Measurements from ENCODE around the gene CAPN7.
"Not testable (repeated sequence)": the region's sequence is repeated elsewhere in the genome, so short reads cannot be mapped to it uniquely, and the experiment has no call there.

Gene CAPN7

GRCh38 chr3:15186101-15186476 lies 20.0 kb upstream of the CAPN7 start:
- H3K4me3 ChIP-seq = no peak overlapping the region
- no peak overlapping the region for H3K9ac ChIP-seq (ENCODE audit: insufficient read length)

DNA sequence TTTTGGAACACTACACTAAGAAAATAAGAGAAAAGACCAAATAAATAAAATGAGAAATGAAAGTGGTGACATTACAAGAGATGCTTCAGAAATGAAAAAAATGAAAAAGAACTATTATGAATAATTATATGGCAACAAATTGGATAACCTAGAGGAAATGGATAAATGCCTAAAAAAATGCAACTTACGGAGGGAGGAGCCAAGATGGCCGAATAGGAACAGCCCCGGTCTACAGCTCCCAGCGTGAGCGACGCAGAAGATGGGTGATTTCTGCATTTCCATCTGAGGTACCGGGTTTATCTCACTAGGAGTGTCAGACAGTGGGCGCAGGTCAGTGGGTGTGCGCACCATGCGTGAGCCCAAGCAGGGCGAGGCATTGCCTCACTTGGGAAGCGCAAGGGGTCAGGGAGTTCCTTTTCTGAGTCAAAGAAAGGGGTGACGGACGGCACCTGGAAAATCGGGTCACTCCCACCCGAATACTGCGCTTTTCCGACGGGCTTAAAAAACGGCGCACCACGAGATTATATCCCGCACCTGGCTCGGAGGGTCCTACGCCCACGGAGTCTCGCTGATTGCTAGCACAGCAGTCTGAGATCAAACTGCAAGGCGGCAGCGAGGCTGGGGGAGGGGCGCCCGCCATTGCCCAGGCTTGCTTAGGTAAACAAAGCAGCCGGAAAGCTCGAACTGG lies 19.4 kb upstream of the CAPN7 start:
- H3K4me3 ChIP-seq; H3K27ac ChIP-seq; DNase-seq (ENCODE audit: low read depth, low spot score); H3K9ac ChIP-seq (ENCODE audit: insufficient read length); H3K9me3 ChIP-seq (ENCODE audit: low read depth, low read length); H3K36me3 ChIP-seq (ENCODE audit: insufficient read depth, low read length): not testable (repeated sequence)

More at GRCh38 chr3:15186101-15186476, 20.0 kb upstream of the CAPN7 start:
- DNase-seq (ENCODE audit: low read depth, low spot score) = no peak
- Histone ChIP-seq H3K27ac (no peak overlapping the region), H3K9me3 (ENCODE audit: low read depth, low read length) (no peaks in the 10 kb centered on the region), H3K36me3 (ENCODE audit: insufficient read depth, low read length) (no peaks in the 10 kb centered on the region)
- TF ChIP-seq FOXP2 (optimal IDR thresholded peaks at IDR 0.05; ENCODE audit: control extremely low read depth, extremely low read length, insufficient read depth) = no peak
- no peak for TF ChIP-seq EZH2 (IDR thresholded peaks at IDR 0.05)
- TF ChIP-seq POLR2AphosphoS5 (IDR thresholded peaks at IDR 0.05; ENCODE audit: borderline replicate concordance, low read depth, low read length) = no peak

- TF ChIP-seq FOXP2 (optimal IDR thresholded peaks at IDR 0.05; ENCODE audit: control extremely low read depth, extremely low read length, insufficient read depth) (no peak), POLR2AphosphoS5 (IDR thresholded peaks at IDR 0.05; ENCODE audit: borderline replicate concordance, low read depth, low read length) (no peak), EZH2 (IDR thresholded peaks at IDR 0.05) (no peak)
These were observed 8.6 kb upstream of the CAPN7 start for GRCh38 chr3:15197340-15198029.

DNA sequence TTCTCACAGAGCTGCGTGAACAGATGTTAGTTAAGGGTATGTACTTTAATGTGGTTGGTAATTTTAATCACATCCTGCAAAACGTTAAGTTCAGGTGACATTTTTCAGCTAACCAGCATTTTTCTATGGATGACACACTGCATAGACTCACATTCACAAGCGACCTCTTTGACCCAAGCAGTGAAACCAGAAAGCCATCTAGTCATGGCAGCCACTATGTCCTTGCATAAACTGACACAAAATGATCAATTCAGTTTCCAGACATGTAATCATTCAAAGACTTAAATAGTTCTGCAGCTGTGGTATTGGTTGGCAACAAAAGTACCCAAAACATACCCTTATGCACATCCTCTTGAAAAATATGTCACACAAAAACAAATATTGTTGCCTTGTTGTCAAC lies 7.4 kb upstream of the CAPN7 start:
- Histone ChIP-seq H3K36me3 (ENCODE audit: insufficient read depth, low read length) (no peaks in the 10 kb centered on the region), H3K4me3 (no peak overlapping the region), H3K9me3 (ENCODE audit: low read depth, low read length) (no peaks in the 10 kb centered on the region), H3K9ac (ENCODE audit: insufficient read length) (no peak overlapping the region), H3K27ac (no peak overlapping the region)
- no peak for DNase-seq (ENCODE audit: low read depth, low spot score)
- TF ChIP-seq POLR2AphosphoS5 (IDR thresholded peaks at IDR 0.05; ENCODE audit: borderline replicate concordance, low read depth, low read length) (no peak), FOXP2 (optimal IDR thresholded peaks at IDR 0.05; ENCODE audit: control extremely low read depth, extremely low read length, insufficient read depth) (no peak), EZH2 (IDR thresholded peaks at IDR 0.05) (no peak)

More at GRCh38 chr3:15197340-15198029, 8.6 kb upstream of the CAPN7 start:
- Histone ChIP-seq H3K27ac (no peak overlapping the region), H3K4me3 (no peak overlapping the region), H3K9ac (ENCODE audit: insufficient read length) (no peak overlapping the region), H3K36me3 (ENCODE audit: insufficient read depth, low read length) (no peaks in the 10 kb centered on the region), H3K9me3 (ENCODE audit: low read depth, low read length) (no peaks in the 10 kb centered on the region)
- DNase-seq (ENCODE audit: low read depth, low spot score) = no peak

DNA sequence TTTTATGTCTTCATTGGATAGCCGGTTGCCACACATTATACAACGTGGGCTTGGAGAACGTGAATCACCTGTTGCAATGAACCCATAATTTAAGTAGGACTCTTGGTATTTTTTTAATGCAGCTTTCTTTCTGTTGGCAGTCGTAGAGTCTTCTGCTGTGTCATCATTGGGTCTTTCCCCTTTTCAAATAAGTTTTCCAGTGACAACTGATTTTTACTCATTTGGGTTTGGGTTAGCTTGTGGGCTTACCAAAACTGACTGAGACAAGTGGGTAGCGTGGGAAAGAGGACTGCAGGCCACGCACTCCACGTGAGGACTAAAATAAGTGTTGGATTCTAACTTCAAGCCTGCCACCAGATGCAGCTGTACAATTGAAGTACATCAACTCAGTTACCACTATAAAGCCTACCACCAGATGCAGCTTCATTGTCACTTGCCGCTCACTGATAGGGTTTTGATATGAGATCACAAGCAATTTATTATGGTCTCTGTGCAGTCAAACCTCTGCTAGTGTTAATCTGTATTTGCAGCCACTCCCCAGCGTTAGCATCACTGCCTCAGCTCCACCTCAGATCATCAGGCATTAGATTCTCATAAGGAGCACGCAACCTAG lies 6.4 kb upstream of the CAPN7 start:
- no peak overlapping the region for H3K27ac ChIP-seq
- no peak for DNase-seq (ENCODE audit: low read depth, low spot score)
- H3K4me3 ChIP-seq = no peak overlapping the region
- H3K36me3 ChIP-seq (ENCODE audit: insufficient read depth, low read length) = no peaks in the 10 kb centered on the region
- TF ChIP-seq FOXP2 (optimal IDR thresholded peaks at IDR 0.05; ENCODE audit: control extremely low read depth, extremely low read length, insufficient read depth) (no peak), POLR2AphosphoS5 (IDR thresholded peaks at IDR 0.05; ENCODE audit: borderline replicate concordance, low read depth, low read length) (no peak), EZH2 (IDR thresholded peaks at IDR 0.05) (no peak)
- no peaks in the 10 kb centered on the region for H3K9me3 ChIP-seq (ENCODE audit: low read depth, low read length)
- H3K9ac ChIP-seq (ENCODE audit: insufficient read length) = no peak overlapping the region

DNA sequence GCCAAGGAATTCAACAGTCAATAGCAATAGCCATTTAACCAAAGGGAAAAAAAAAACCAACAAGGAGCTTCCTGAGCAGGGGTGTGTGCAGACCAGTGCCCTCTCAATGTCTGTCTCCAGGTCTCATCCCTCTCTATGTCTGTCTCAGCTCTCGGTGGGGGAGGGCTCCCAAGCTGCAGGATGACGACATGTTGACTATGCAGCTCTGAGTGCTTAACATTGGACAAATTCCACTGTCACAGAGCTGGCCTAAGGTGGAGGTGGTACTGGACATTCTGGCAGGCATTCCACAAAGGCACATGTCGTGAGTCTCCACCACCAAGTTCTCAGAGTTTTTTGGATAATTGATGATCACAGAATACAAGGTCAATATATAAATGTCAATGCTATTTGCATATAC lies 2.0 kb upstream of the CAPN7 start:
- no peak for DNase-seq (ENCODE audit: low read depth, low spot score)
- Histone ChIP-seq H3K9me3 (ENCODE audit: low read depth, low read length) (no peaks in the 10 kb centered on the region), H3K4me3 (no peak overlapping the region), H3K9ac (ENCODE audit: insufficient read length) (no peak overlapping the region), H3K36me3 (ENCODE audit: insufficient read depth, low read length) (no peaks in the 10 kb centered on the region), H3K27ac (no peak overlapping the region)
- TF ChIP-seq POLR2AphosphoS5 (IDR thresholded peaks at IDR 0.05; ENCODE audit: borderline replicate concordance, low read depth, low read length) (no peak), FOXP2 (optimal IDR thresholded peaks at IDR 0.05; ENCODE audit: control extremely low read depth, extremely low read length, insufficient read depth) (no peak), EZH2 (IDR thresholded peaks at IDR 0.05) (no peak)

DNA sequence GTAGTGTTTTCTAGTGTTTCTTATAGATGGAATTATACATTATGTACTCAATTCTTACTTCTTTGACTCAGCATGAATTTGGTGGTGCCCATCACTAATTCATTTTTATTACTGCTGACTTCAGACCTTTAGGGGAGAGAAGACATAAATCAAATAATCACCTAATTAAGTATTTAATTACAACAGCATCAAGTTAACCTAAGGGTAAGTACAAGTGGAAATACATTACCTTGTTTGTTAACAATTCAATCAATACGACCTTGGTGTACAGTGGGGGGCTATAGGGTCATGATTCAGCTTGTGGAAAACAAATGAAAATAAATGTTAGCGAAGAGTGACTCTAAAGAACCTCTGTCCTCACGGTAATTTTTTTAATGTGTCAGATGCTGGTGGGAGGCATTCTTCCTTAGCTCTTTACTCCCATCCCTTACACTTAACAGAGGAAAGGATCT lies 538 bp upstream of the CAPN7 start:
- TF ChIP-seq POLR2AphosphoS5 (IDR thresholded peaks at IDR 0.05; ENCODE audit: borderline replicate concordance, low read depth, low read length) (no peak), EZH2 (IDR thresholded peaks at IDR 0.05) (no peak), FOXP2 (optimal IDR thresholded peaks at IDR 0.05; ENCODE audit: control extremely low read depth, extremely low read length, insufficient read depth) (no peak)
- Histone ChIP-seq H3K27ac (no peak overlapping the region), H3K9me3 (ENCODE audit: low read depth, low read length) (no peaks in the 10 kb centered on the region), H3K9ac (ENCODE audit: insufficient read length) (peak overlapping the region; percentile 73), H3K36me3 (ENCODE audit: insufficient read depth, low read length) (no peaks in the 10 kb centered on the region), H3K4me3 (peak overlapping the region; percentile 83)
- DNase-seq (ENCODE audit: low read depth, low spot score) = no peak

- Histone ChIP-seq H3K27ac (no peak overlapping the region), H3K36me3 (ENCODE audit: insufficient read depth, low read length) (no peaks in the 10 kb centered on the region), H3K4me3 (peak overlapping the region; percentile 83), H3K9me3 (ENCODE audit: low read depth, low read length) (no peaks in the 10 kb centered on the region), H3K9ac (ENCODE audit: insufficient read length) (peak overlapping the region; percentile 81)
- TF ChIP-seq POLR2AphosphoS5 (IDR thresholded peaks at IDR 0.05; ENCODE audit: borderline replicate concordance, low read depth, low read length) = no peak
- no peak for TF ChIP-seq EZH2 (IDR thresholded peaks at IDR 0.05)
- no peak for TF ChIP-seq FOXP2 (optimal IDR thresholded peaks at IDR 0.05; ENCODE audit: control extremely low read depth, extremely low read length, insufficient read depth)
- DNase-seq (ENCODE audit: low read depth, low spot score) = no peak
These were observed 873 bp downstream of the CAPN7 start for GRCh38 chr3:15206662-15207576.
